Fibroblast of lung (primary cell): Measurements from ENCODE around the gene SPSB2.

Experiments used
- CTCF ChIP-seq, 2 donors: IDR thresholded peaks in 1 of 2; conservative IDR thresholded peaks in 1 of 2; 1 replicate in 1 of 2; 2 replicates in 1 of 2; pipeline ENCODE4 v1.5.1; 2011 to 2012; ENCODE audit warnings: low read length in 2 of 2, control low read depth in 1 of 2, inconsistent platforms in 1 of 2, low read depth in 1 of 2, mild to moderate bottlenecking in 1 of 2
- EZH2 ChIP-seq: IDR thresholded peaks from 2 replicates; pipeline ENCODE4 v1.5.1; 2012; ENCODE audit warnings: low read length, control low read depth, mild to moderate bottlenecking; ENCODE audit errors: missing control alignments

DNA sequence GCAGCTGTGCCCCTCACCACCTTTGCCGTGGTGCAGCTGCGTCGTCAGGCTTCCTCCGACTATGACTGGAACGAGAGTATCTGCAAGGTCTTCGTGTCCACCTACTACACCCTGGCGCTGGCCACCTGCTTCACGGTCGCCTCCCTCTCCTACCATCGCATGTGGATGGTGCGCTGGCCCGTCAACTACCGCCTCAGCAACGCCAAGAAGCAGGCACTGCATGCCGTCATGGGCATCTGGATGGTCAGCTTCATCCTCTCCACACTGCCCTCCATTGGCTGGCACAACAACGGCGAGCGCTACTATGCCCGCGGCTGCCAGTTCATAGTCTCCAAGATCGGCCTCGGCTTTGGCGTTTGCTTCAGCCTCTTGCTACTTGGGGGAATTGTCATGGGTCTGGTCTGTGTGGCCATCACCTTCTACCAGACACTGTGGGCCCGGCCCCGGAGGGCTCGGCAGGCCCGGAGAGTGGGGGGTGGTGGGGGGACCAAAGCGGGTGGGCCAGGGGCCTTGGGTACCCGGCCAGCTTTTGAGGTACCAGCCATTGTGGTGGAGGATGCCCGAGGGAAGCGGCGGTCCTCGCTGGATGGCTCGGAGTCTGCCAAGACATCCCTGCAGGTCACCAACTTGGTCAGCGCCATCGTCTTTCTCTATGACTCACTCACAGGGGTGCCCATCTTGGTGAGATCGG, 48.9 kb downstream of the SPSB2 start:
- TF ChIP-seq CTCF (conservative IDR thresholded peaks at IDR 0.05 in 1 of 2, IDR thresholded peaks at IDR 0.05 in 1 of 2; ENCODE audit: low read depth in 1 of 2, low read length in 2 of 2) (no peak), EZH2 (no peak)
